ENCODE data around the gene CENPE. TPM values are rescaled to one million over a fixed set of nuclear protein-coding genes. Genes with fewer than 3 reads are reported as not detected.
A peak's percentile ranks its signal among the peaks of the same experiment; 100 is the strongest.

CENPE gene
- total RNA-seq, 2 donors from 2014 or later: 0.87 to 4.5 TPM

GRCh38 chr4:103075894-103076746, 122.0 kb downstream of the CENPE start:
- TF ChIP-seq POLR2AphosphoS5 (IDR thresholded peaks at IDR 0.05): no peak
- no peak for TF ChIP-seq CTCF (IDR thresholded peaks at IDR 0.05)
- no peak for TF ChIP-seq POLR2A (IDR thresholded peaks at IDR 0.05)
- H3K27me3 ChIP-seq (replicated peaks; ENCODE audit: insufficient read depth): no peaks in the 10 kb centered on the region
- H3K27ac ChIP-seq: peak overlapping the region; percentile 71 to 78
- no peaks in the 10 kb centered on the region for H3K4me1 ChIP-seq (replicated peaks)
- H3K4me3 ChIP-seq: peak overlapping the region; percentile 52 to 54
- no peaks in the 10 kb centered on the region for H3K36me3 ChIP-seq
- intact Hi-C loops (cut with DNase I): loop anchor here (10.0 kb wide), 1 partner anchor 211 kb away; the partner anchor contains the start of gene CISD2
- no peaks in the 10 kb centered on the region for H3K9me3 ChIP-seq
- DNase-seq (ENCODE audit: low spot score): peak; percentile 30
- WGBS: under 1% methylated on average over 49 of the region's 82 CpGs

GRCh38 chr4:103075435-103075893, 122.7 kb downstream of the CENPE start:
- no peak for DNase-seq (ENCODE audit: low spot score)
- no peak overlapping the region for H3K27ac ChIP-seq

GRCh38 chr4:103074744-103075434, 123.3 kb downstream of the CENPE start:
- TF ChIP-seq POLR2A (IDR thresholded peaks at IDR 0.05) (no peak), CTCF (IDR thresholded peaks at IDR 0.05) (no peak), POLR2AphosphoS5 (IDR thresholded peaks at IDR 0.05) (no peak)
- 88% methylated on average over 9 of the region's 9 CpGs for WGBS
- Histone ChIP-seq H3K36me3 (no peaks in the 10 kb centered on the region), H3K9me3 (no peaks in the 10 kb centered on the region), H3K27ac (no peak overlapping the region), H3K27me3 (replicated peaks; ENCODE audit: insufficient read depth) (no peaks in the 10 kb centered on the region), H3K4me3 (no peak overlapping the region), H3K4me1 (replicated peaks) (no peaks in the 10 kb centered on the region)
- intact Hi-C loops (cut with DNase I): loop anchor here (10.0 kb wide), 1 partner anchor 210 kb away; the partner anchor contains the start of gene CISD2
- no peak for DNase-seq (ENCODE audit: low spot score)

More at GRCh38 chr4:103075435-103075893, 122.7 kb downstream of the CENPE start:
- H3K27me3 ChIP-seq (replicated peaks; ENCODE audit: insufficient read depth): no peaks in the 10 kb centered on the region
- H3K36me3 ChIP-seq: no peaks in the 10 kb centered on the region
- intact Hi-C loops (cut with DNase I): loop anchor here (10.0 kb wide), 1 partner anchor 211 kb away; the partner anchor contains the start of gene CISD2
- H3K9me3 ChIP-seq: no peaks in the 10 kb centered on the region
- H3K4me3 ChIP-seq: peak overlapping the region; percentile 52 to 54
- TF ChIP-seq POLR2AphosphoS5 (IDR thresholded peaks at IDR 0.05): no peak
- no peak for TF ChIP-seq POLR2A (IDR thresholded peaks at IDR 0.05)
- H3K4me1 ChIP-seq (replicated peaks): no peaks in the 10 kb centered on the region
- 19% methylated on average over 4 of the region's 4 CpGs for WGBS

GRCh38 chr4:103073792-103074438, 124.2 kb downstream of the CENPE start:
- H3K27ac ChIP-seq: no peak overlapping the region
- no peaks in the 10 kb centered on the region for H3K27me3 ChIP-seq (replicated peaks; ENCODE audit: insufficient read depth)
- WGBS: 100% methylated on average over 2 of the region's 2 CpGs
- H3K36me3 ChIP-seq: no peaks in the 10 kb centered on the region
- TF ChIP-seq POLR2AphosphoS5 (IDR thresholded peaks at IDR 0.05) (no peak), POLR2A (IDR thresholded peaks at IDR 0.05) (no peak), CTCF (IDR thresholded peaks at IDR 0.05) (no peak)
- H3K9me3 ChIP-seq: no peaks in the 10 kb centered on the region
- H3K4me1 ChIP-seq (replicated peaks): no peaks in the 10 kb centered on the region
- H3K4me3 ChIP-seq: no peak overlapping the region
- intact Hi-C loops (cut with DNase I): loop anchor here (10.0 kb wide), 1 partner anchor 209 kb away; the partner anchor contains the start of gene CISD2
- DNase-seq (ENCODE audit: low spot score): no peak

Data from prostate gland (tissue), 2 donors.